Measurements from ENCODE around the gene CAMTA1.

GRCh38 chr1:7531562-7532340 lies 746.5 kb downstream of the CAMTA1 start:
- TF ChIP-seq CTCF (IDR thresholded peaks at IDR 0.05; ENCODE audit: insufficient read depth, low read depth, low read length) (no peak), EZH2 (IDR thresholded peaks at IDR 0.05; ENCODE audit: insufficient read depth, low read length) (no peak)

Measured in astrocyte (in vitro differentiated cells and primary cell).